ENCODE data around the gene ZNF605.

GRCh38 chr12:132907216-132907615 is 48.9 kb downstream of the ZNF605 start:
- TF ChIP-seq, protein P1, sequence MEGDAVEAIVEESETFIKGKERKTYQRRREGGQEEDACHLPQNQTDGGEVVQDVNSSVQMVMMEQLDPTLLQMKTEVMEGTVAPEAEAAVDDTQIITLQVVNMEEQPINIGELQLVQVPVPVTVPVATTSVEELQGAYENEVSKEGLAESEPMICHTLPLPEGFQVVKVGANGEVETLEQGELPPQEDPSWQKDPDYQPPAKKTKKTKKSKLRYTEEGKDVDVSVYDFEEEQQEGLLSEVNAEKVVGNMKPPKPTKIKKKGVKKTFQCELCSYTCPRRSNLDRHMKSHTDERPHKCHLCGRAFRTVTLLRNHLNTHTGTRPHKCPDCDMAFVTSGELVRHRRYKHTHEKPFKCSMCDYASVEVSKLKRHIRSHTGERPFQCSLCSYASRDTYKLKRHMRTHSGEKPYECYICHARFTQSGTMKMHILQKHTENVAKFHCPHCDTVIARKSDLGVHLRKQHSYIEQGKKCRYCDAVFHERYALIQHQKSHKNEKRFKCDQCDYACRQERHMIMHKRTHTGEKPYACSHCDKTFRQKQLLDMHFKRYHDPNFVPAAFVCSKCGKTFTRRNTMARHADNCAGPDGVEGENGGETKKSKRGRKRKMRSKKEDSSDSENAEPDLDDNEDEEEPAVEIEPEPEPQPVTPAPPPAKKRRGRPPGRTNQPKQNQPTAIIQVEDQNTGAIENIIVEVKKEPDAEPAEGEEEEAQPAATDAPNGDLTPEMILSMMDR (IDR thresholded peaks at IDR 0.05), result no peak
- no peak for TF ChIP-seq POLR2AphosphoS5 (IDR thresholded peaks at IDR 0.05)

Data from breast epithelium (tissue), 3 donors.